ACHN (cell line): ENCODE data around the gene RNU1-1.
"Not testable (repeated sequence)": the region's sequence is repeated elsewhere in the genome, so short reads cannot be mapped to it uniquely, and the experiment has no call there.

Source experiments
- DNase-seq: peaks from one replicate; pipeline ENCODE4 v3.0.0-alpha.2; 2015
- in situ Hi-C: cut with HindIII; loops from 2 replicates; pipeline ENCODE4 v1.10.0; 2017; ENCODE audit warnings: low sequenced_read_pairs, low pct_ligation_motif_present, low pct_unique_long_range_greater_than_20kb

RNU1-1 gene

DNA sequence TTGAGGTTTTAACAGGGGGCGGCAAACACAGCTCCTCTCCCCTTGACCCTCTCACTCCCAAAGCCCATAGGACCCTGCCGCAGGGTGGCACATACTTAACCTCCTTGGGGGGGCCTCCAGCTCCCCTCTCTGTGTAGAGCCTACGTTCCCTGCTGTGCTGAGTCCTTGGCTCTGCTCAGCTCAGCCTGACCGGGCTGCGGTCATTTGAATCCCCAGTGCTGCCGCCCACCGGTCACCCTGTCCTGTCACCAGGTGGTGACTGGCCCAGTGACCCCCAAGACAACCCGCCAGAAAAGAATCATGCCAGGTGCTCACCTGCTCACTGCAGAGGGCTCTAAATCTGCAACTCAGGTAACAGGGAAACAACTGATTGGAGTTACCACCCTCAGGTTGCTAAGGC lies 12.6 kb downstream of the RNU1-1 start:
- DNase-seq, in situ Hi-C loops: not testable (repeated sequence)

DNA sequence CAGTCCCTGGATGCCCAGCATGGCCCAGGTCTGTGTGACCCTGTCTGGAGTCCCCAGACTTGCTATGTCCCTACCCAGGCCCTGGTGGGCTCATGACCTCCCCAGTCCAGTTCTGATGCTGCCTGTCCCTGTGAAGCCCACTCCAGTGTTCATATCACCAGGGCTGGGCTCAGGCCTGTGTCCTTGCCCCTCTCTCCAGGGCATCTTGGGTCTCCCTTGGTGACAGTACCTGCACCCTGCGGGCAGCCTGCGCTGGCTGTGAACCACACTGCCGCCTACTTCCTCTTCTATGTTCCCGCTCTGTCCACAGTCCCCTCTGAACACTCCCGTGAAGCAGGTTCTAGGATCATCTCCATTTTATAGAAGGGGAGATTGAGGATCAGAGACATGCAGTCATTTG lies 13.1 kb downstream of the RNU1-1 start:
- DNase-seq, in situ Hi-C loops: not testable (repeated sequence)

DNA sequence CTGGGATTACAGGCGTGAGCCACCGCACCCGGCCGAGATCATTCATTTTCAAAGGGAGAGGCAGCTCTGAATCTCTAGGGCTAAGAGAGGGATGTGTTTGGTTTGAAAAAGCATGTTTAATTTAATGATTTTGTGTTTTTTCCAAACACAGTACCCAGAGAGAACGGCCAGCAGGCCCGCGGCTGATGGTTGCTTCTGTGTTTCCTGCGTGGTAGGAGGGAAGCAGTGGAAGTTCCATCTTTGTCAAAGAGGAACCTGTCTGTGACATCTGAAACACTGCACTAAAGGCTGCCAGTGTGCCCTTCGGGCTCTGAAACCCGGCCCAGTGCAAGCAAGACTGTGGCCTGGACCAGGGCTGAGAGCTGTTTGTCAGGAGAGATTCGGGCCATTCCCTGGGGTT lies 13.6 kb downstream of the RNU1-1 start:
- in situ Hi-C loops, DNase-seq: not testable (repeated sequence)

DNA sequence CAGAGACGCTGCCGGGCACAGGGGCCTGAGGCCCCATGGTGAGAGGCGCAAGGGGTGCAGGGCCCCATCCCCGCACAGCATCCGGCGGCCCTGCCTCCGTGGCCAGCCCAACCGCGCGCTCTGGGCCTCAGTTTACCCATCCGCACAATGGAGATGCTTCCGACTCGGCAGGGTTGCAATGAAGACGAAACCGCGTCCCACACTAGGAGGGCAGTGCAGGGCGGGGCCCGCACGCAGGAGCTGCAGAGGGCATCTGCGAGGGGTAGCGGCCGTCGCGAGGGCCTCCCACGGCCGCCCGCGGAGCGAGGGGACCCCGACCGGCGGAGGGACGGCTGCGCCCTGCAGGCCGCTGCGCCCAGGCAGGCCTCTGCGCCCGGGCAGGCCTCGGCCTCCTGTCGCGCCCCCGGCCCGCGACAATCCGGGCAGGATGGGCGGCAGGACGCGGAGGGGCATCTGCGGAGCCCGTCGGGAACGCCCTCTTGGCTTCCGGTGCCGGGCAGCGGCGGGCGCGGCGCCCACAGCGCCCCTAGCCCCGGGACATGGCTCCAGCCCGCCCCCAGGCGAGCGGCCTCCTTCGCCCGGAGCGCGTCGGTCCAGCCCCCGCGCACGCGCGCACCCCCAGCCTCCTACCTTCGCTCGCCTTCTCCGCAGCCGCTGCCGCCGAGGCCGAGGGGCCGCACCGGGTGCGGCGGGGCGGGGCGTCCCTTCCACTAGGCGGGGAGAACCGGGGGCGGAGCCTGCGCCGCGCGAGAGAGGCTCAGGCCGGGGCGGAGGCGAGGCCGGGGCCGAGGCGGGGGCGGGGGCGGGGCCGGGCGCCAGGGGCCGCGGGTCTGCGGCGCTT lies 15.3 kb downstream of the RNU1-1 start:
- in situ Hi-C loops: no loop called here

DNA sequence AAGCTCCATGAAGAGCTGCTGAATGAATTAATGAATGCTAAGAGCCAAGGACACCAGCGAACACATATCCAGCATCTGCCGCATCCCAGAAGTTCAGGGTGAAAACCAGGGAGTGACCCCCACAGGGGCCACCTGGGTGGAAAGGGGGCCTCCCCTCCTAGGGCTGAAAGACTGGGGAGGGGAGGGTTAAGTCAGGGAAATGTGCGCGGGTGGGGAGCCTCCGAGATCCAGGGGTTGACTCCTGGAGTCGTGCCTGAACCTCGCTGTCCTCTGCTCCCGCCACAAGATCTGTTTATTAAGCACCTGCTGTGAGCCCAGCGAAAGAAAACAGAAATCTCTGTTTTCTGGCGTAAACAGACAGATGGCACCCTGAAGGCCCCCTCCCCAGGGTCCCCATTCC lies 16.0 kb downstream of the RNU1-1 start:
- in situ Hi-C loops, DNase-seq: not testable (repeated sequence)

More for the DNA sequence above, 15.3 kb downstream of the RNU1-1 start:
- peak; percentile 88 for DNase-seq

DNA sequence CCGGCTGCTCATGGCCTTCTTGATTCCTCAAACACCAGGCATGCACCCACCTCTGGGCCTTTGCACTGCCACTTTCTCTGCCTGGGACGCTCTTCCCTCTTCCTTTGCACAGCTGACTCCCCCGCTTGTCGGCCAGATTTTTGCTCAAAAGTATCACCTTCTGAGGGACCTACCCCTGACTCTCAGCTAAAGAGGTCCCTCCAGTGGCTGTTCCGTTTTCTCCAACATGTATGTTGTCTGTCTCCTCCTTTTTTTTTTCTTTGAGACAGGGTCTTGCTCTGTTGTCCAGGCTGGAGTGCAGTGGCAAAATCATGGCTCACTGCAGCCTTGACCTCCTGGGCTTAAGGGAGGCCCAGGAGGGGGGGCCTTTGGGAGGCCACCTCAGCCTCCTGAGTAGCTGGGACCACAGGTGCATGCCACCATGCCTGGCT lies 16.6 kb downstream of the RNU1-1 start:
- DNase-seq, in situ Hi-C loops: not testable (repeated sequence)

DNA sequence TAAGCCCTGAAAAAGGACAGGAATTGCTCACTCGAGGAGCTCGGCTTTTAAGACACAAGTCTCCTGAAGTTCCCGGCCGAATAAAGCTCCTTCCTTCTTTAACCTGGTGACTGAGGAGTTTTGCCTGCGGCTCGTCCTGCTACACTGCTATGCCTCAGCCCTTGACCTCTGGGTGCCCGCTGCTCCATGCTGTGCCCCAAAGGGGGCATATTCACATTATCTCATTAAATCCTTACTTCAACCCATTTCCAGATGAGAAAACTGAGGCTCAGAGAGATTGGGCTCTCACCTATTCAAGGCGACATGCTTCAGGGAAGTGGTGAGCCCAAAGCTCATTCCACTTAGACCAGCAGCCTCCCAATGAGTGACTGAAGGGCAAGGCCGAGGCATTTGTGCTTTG lies 20.4 kb downstream of the RNU1-1 start:
- in situ Hi-C loops, DNase-seq: not testable (repeated sequence)

DNA sequence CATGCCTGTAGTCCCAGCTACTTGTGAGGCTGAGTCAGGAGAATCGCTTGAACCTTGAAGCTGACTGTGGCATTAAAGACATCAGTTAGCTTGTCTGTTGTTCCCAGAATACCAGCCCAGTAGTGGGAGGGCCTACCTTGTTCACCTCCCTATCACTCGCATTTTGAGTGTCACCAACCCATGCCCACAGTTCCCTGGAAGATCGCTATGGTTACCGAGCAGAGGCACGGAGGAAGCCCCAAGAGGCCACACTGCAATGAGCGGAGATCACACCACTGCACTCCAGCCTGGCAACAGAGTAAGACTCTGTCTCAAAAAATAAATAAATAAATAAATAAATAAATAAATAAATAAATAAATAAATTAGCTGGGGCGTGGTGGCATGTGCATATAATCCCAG lies 21.1 kb downstream of the RNU1-1 start:
- in situ Hi-C loops, DNase-seq: not testable (repeated sequence)

DNA sequence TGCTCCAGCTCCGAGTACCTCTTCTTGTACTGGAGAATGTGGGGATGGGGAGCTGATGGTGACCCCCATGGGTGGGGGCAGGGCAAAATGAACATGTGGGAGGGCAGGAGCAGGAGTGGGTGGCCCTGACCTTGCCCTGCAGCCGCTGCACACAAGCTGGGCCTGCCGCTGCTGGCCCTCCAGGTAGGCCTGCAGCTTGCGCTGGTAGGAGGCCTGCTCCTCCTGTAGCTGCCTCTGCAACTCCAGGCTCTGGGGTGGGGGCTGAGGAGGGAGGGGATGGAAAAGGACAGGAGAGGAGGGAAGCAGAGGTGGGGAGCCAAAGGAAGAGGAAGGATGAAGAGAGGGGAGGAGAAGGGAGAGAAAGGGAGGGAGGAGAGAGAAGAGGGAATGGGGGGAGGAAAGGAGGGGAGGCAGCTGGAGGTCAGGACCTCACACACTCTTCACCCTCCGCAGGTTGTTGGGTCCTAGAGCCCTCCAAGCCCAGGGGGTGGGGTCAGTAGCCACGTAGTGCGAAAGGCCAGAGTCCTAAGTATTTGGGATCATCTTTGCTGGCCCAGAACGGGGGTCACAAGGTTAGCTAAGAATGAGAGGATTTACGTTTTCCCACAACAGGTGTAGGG lies 22.9 kb downstream of the RNU1-1 start:
- in situ Hi-C loops: no loop called here

DNA sequence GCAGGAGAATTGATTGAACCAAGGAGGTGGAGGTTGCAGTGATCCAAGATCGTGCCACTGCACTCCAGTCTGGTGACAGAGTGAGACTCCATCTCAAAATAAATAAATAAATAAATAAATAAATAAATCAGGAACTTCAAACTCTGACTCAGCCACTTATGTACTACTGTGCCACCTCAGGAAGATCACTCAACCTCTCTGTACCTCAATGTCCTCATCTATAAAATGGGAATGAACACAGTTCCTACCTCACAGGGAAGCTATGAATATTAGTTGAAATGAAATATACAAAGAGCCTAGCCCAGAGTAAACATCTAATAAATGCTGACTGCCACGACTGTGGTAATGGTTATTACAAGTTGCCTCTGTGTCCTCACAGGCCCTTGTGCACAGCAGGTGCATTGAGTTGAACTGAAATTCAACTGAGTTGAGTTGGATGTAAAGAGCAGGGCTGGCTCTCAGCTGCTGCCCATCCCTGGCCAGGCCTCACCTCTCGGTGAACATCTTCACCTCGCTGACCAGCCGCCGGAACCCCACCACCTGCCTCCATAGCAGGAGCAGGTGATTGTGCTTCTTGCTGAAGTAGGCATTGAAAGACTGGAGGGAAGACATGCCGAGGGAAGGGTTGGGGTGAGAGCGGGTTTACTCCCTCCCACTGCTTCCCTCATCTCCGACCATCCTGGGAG lies 24.7 kb downstream of the RNU1-1 start:
- in situ Hi-C loops, DNase-seq: not testable (repeated sequence)

More for the DNA sequence above, 22.9 kb downstream of the RNU1-1 start:
- DNase-seq: no peak

DNA sequence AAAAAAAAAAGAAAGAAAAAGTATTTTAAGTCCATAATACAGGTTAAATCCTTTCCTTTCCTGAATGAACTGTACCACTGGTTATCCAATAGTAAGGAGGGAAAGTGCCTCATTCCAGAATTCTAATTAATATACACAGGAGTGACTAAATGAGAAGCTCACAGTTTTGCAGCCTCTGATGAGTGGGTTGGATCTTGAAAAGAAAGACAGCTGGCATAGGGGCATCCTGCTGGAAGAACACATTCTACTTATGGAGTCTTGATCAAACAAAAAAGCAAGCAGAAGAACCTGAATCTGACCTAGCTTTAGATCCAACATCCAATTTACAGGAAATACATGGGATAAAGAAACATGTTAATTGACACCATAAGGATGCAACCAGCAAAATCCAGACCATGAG lies 27.1 kb downstream of the RNU1-1 start:
- DNase-seq, in situ Hi-C loops: not testable (repeated sequence)

DNA sequence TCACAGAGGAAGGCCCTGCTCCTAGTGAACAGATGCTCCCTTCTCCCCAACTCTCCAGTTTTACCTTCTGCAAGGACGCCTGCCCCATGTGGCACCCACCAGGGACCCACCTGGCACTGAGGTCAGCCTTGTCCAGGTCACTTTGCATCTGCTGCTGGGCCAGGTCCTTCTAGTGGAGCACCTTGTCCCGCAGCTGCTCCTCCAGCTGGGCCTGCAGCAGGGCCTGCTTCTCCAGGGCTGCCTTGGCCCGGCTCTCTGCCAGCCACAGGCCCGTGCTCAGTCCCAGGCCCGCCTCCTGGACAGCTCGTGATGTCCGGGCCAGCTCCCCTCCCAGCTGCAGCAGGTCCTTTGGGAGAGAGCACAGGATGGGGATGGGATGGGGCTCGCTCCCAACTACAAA lies 27.8 kb downstream of the RNU1-1 start:
- DNase-seq, in situ Hi-C loops: not testable (repeated sequence)

DNA sequence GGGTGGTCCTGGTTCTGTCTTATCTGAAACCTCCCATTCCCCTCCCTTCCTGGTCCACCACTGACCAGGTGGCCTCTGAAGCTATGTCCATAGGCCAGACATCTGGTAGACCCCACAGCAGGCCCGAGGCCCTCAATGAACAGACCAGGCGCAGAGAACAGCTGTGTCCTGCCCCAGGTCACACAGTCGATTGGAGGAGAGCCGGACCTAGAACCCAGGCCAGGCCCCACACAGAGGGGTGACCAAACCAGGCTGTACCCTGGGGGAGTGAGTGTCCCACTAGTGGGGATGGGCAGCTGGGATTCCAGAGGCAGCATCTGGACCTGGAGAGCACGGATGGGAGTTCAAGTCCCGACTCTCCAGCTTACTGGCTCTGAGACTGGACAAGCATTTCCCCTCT lies 29.2 kb downstream of the RNU1-1 start:
- in situ Hi-C loops: no loop called here
- no peak for DNase-seq

DNA sequence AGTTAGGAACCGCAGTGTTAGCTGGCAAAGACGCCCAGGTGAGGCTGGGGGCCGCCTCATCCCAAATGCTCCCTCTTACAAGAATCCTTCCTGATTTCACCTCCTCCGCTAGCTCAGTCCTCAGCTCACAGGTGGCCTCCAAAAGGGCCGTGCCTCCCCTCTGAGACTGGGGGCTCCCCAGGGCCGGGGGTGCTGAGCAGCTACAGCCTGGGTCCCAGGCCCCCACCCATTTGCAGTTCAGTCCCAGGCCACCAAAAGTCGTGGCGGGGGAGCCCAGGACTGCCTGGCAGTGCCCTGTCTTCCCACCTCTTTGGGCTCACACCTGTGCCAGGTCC lies 29.6 kb downstream of the RNU1-1 start:
- in situ Hi-C loops: no loop called here
- DNase-seq: no peak

DNA sequence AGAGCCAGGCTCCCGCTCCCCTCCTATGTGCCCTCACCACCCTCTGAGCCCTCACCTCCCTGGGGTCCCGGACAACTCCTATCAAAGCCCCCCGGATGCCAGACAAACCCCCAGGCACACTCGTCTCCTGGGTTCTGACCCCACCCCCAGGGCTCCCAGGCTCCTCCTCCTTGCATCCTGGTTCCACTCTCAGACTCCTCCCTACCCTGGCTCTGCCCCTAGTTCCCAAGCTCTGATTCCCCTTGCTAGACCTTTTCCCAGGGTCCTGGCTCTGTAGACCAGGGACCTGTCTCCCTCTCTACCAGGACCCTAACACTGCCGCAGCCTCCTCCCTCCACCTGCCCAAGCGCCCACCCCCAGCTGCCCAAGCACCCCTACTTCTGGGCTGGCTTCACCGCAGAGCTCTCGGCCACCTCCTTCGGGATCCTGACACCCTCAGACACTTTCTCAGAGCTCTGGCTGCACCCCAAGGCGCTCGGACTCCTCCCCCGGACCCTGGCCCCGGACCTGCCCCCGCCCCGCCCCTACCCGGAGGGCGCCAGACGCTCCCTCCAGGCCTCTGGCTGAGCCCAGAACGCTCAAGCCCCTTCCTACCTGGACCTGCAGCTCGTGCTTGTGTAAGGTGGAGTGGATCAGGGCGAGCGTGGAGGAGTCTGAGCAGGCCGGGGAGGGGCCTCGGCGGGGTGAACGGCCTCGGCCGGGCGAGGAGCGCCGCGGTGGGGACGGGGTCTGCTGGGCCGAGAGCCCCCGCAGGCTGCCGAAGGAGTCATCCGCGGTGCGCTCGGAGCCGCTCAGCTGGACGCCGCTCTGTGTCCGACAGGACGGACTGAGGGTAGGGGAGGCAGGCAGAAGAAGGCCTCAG lies 30.2 kb downstream of the RNU1-1 start:
- DNase-seq, in situ Hi-C loops: not testable (repeated sequence)

DNA sequence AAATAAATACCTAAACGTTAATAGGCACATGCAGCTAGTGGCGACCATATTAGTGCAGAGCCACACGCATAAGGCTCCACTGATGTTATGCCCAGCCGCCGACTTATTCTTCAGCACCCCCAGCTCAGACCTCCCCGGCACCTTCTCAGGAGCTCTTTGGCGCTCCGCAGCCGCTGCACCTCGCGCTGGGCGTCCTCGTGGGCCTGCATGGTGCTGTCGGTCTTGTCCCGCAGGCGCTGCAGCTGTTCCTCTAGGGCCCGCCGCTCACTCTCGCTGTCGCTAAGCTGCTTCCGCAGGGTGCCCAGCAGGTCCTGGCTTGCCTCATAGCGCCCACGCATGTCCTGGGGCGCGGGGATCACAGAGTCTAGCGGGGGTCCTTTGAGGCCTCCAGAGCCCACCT lies 30.9 kb downstream of the RNU1-1 start:
- DNase-seq, in situ Hi-C loops: not testable (repeated sequence)

DNA sequence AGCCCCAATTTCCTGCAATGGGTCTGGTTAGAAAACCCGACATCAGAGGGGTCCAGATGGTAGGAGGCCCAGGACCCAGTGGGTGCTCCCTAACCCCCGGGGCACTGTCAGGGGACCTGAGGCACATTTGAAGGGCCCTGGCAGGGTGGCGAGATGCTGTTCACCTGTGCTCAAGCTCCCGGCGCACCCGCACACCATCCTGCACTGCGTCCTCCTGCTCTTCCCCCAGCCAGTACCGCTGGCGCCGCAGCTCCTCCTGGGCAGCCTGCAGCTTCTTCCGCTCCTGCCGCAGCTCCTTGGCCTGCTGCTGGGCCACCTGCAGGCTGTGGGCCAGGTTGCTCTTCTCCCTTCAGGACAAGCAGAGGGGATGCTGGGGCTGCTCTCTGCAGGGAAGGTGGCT lies 36.0 kb downstream of the RNU1-1 start:
- DNase-seq: no peak
- in situ Hi-C loops: no loop called here
